K562 (cell line): ENCODE measurements around the gene ANKRD60. TPM values are rescaled to one million over a fixed set of nuclear protein-coding genes. Genes with fewer than 3 reads are reported as not detected.

Experiments used
- BRD9 ChIP-seq: fragments of 450-650 bp; IDR thresholded peaks from 2 replicates; pipeline ENCODE4 v1.6.1; 2018; ENCODE audit warnings: low read depth; ENCODE audit not compliant: partially characterized antibody
- CBFA2T3 ChIP-seq: fragments of 450-650 bp; IDR thresholded peaks from 2 replicates; pipeline ENCODE4 v1.6.1; 2017
- CCAR2 ChIP-seq: fragments of 200-400 bp; formaldehyde crosslinking; IDR thresholded peaks from 2 replicates; pipeline ENCODE4 v1.6.1; 2017; ENCODE audit warnings: mild to moderate bottlenecking, low read depth, low read length
- CXXC5 ChIP-seq: fragments of 250-450 bp; sonication (Bioruptor Pico); IDR thresholded peaks from 2 replicates; pipeline ENCODE4 v1.8.0; 2022; ENCODE audit warnings: inconsistent platforms, mild to moderate bottlenecking, moderate library complexity
- ESRRA ChIP-seq: fragments of 450-650 bp; IDR thresholded peaks from 2 replicates; pipeline ENCODE4 v1.6.1; 2014; ENCODE audit warnings: low read depth, mild to moderate bottlenecking, moderate library complexity, borderline replicate concordance
- FIP1L1 ChIP-seq: fragments of 200-400 bp; formaldehyde crosslinking; IDR thresholded peaks from 2 replicates; pipeline ENCODE4 v1.6.1; 2018; ENCODE audit warnings: mild to moderate bottlenecking, low read depth, low read length; ENCODE audit not compliant: poor library complexity, severe bottlenecking
- KLF13 ChIP-seq: fragments of 450-650 bp; IDR thresholded peaks from 2 replicates; pipeline ENCODE4 v1.6.1; 2016; ENCODE audit warnings: missing genetic modification characterization, low read depth, mild to moderate bottlenecking, missing compliant biosample characterization, moderate library complexity, borderline replicate concordance
- L3MBTL2 ChIP-seq: fragments of 450-650 bp; IDR thresholded peaks from 2 replicates; pipeline ENCODE4 v1.6.1; 2016; ENCODE audit warnings: mild to moderate bottlenecking, moderate library complexity
- MIER1 ChIP-seq: fragments of 450-650 bp; IDR thresholded peaks from 2 replicates; pipeline ENCODE4 v1.6.1; 2016; ENCODE audit warnings: antibody characterized with exemption, mild to moderate bottlenecking, low read depth
- MXI1 ChIP-seq: IDR thresholded peaks from 2 replicates; pipeline ENCODE4 v1.6.1; 2011; ENCODE audit warnings: low read depth, mild to moderate bottlenecking, improper control_type of control experiment, low read length
- NEUROD1 ChIP-seq: fragments of 150-350 bp; IDR thresholded peaks from 2 replicates; pipeline ENCODE4 v1.6.1; 2014; ENCODE audit warnings: borderline replicate concordance, low read length, low read depth; ENCODE audit not compliant: partially characterized antibody
- NONO ChIP-seq, 2 experiments: fragments of 200-400 bp in 1 of 2; fragments of 450-650 bp in 1 of 2; formaldehyde crosslinking in 1 of 2; IDR thresholded peaks; 2 replicates each; pipeline ENCODE4 v1.6.1; 2017; ENCODE audit warnings: low read depth in 2 of 2, mild to moderate bottlenecking in 2 of 2, moderate library complexity in 2 of 2, low read length in 1 of 2
- RBM25 ChIP-seq: fragments of 200-400 bp; formaldehyde crosslinking; IDR thresholded peaks from 2 replicates; pipeline ENCODE4 v1.6.1; 2018; ENCODE audit warnings: low read length, low read depth, moderate library complexity; ENCODE audit not compliant: severe bottlenecking
- SUPT5H ChIP-seq: fragments of 450-650 bp; IDR thresholded peaks from 2 replicates; pipeline ENCODE4 v1.6.1; 2016
- TFAP4 ChIP-seq: sonication (generic); formaldehyde crosslinking; IDR thresholded peaks from 2 replicates; pipeline ENCODE4 v1.8.0; 2022; ENCODE audit warnings: missing genetic modification reagents, mild to moderate bottlenecking, moderate library complexity, borderline replicate concordance
- YBX1 ChIP-seq: fragments of 450-650 bp; IDR thresholded peaks from 2 replicates; pipeline ENCODE4 v1.7.1; 2016; ENCODE audit warnings: mild to moderate bottlenecking
- ZNF584 ChIP-seq: fragments of 200-800 bp; sonication (Bioruptor generic); IDR thresholded peaks from 2 replicates; pipeline ENCODE4 v1.6.1; 2016; ENCODE audit warnings: low read depth, mild to moderate bottlenecking, missing genetic modification characterization, missing compliant biosample characterization
- ZNF644 ChIP-seq: fragments of 200-800 bp; sonication (Bioruptor generic); IDR thresholded peaks from 2 replicates; pipeline ENCODE4 v1.6.1; 2016; ENCODE audit warnings: low read depth, missing genetic modification characterization, missing compliant biosample characterization
- ZZZ3 ChIP-seq: fragments of 450-650 bp; IDR thresholded peaks from 2 replicates; pipeline ENCODE4 v1.6.1; 2016; ENCODE audit warnings: antibody characterized with exemption, mild to moderate bottlenecking, moderate library complexity
- polyA plus RNA-seq, 8 experiments: library from polyadenylated mRNA; depleted of rRNA in 4 of 8; stranded (reverse) in 5 of 8; unstranded in 3 of 8; fragments of >200 nt; fragmentation: Nextera tagmentation in 2 of 8; fragmentation: Illumina TruSeq in 1 of 8; extraction: Ambion mirVana in 2 of 8; extraction: Trizol in 1 of 8; gene quantifications; 2 replicates each; pipeline versions ENCODE4 v1.2.1 to v1.2.3, GENCODE V29; 2011 to 2014; ENCODE audit warnings: inconsistent platforms in 1 of 8, missing spikeins in 1 of 8
- total RNA-seq, 7 experiments: library from RNA; depleted of rRNA in 6 of 7; stranded (reverse); fragments of >200 nt in 6 of 7; fragmentation: Illumina TruSeq in 2 of 7; extraction: Trizol in 2 of 7; gene quantifications; 2 replicates each; pipeline versions ENCODE4 v1.2.1 to v1.2.3, GENCODE V29; 2011 to 2021; ENCODE audit warnings: low replicate concordance in 1 of 7
- TF ChIP-seq, protein P1 (sequence below): fragments of 450-650 bp; formaldehyde crosslinking; IDR thresholded peaks from 2 replicates; pipeline ENCODE4 v1.4.0; 2020; ENCODE audit warnings: mild to moderate bottlenecking, moderate library complexity
- TF ChIP-seq, protein P2 (sequence below): fragments of 250-450 bp; sonication (Bioruptor Pico); IDR thresholded peaks from 2 replicates; pipeline ENCODE4 v1.5.0; 2020; ENCODE audit warnings: mild to moderate bottlenecking, borderline replicate concordance
- TF ChIP-seq, protein P3 (sequence below), 2 experiments: IDR thresholded peaks; 2 replicates each; pipeline ENCODE4 v1.6.1; 2011; ENCODE audit warnings: borderline replicate concordance in 1 of 2, control low read depth in 1 of 2, low read depth in 1 of 2, low read length in 1 of 2, mild to moderate bottlenecking in 1 of 2, mixed read lengths in 1 of 2, moderate library complexity in 1 of 2; ENCODE audit not compliant: insufficient read depth in 1 of 2, insufficient read length in 1 of 2, poor library complexity in 1 of 2, severe bottlenecking in 1 of 2; ENCODE audit errors: extremely low read depth in 1 of 2

Gene ANKRD60
- total and polyA plus RNA-seq, 9 of the 15 experiments (the other 6 are each of a cell fraction or from before 2014, with no cell fraction given) = not detected

- peak; percentile 57 for TF ChIP-seq BRD9
- TF ChIP-seq MXI1 = no peak
- TF ChIP-seq KLF13 (tag) = no peak
- TF ChIP-seq, protein P1, sequence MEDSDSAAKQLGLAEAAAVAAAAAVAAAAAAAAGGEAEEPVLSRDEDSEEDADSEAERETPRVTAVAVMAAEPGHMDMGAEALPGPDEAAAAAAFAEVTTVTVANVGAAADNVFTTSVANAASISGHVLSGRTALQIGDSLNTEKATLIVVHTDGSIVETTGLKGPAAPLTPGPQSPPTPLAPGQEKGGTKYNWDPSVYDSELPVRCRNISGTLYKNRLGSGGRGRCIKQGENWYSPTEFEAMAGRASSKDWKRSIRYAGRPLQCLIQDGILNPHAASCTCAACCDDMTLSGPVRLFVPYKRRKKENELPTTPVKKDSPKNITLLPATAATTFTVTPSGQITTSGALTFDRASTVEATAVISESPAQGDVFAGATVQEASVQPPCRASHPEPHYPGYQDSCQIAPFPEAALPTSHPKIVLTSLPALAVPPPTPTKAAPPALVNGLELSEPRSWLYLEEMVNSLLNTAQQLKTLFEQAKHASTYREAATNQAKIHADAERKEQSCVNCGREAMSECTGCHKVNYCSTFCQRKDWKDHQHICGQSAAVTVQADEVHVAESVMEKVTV (CRISPR knock-in tag) = peak; percentile 93
- no peak for TF ChIP-seq SUPT5H
- TF ChIP-seq NEUROD1 = no peak
- peak; percentile 19 for TF ChIP-seq RBM25
- no peak for TF ChIP-seq ZNF644 (tag)
- TF ChIP-seq, protein P2, sequence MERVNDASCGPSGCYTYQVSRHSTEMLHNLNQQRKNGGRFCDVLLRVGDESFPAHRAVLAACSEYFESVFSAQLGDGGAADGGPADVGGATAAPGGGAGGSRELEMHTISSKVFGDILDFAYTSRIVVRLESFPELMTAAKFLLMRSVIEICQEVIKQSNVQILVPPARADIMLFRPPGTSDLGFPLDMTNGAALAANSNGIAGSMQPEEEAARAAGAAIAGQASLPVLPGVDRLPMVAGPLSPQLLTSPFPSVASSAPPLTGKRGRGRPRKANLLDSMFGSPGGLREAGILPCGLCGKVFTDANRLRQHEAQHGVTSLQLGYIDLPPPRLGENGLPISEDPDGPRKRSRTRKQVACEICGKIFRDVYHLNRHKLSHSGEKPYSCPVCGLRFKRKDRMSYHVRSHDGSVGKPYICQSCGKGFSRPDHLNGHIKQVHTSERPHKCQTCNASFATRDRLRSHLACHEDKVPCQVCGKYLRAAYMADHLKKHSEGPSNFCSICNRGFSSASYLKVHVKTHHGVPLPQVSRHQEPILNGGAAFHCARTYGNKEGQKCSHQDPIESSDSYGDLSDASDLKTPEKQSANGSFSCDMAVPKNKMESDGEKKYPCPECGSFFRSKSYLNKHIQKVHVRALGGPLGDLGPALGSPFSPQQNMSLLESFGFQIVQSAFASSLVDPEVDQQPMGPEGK (CRISPR knock-in tag) = no peak
- TF ChIP-seq, protein P3, sequence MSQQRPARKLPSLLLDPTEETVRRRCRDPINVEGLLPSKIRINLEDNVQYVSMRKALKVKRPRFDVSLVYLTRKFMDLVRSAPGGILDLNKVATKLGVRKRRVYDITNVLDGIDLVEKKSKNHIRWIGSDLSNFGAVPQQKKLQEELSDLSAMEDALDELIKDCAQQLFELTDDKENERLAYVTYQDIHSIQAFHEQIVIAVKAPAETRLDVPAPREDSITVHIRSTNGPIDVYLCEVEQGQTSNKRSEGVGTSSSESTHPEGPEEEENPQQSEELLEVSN (IDR thresholded peaks at IDR 0.05; ENCODE audit: borderline replicate concordance in 1 of 2, extremely low read depth in 1 of 2, insufficient read depth in 1 of 2, insufficient read length in 1 of 2, low read depth in 1 of 2, low read length in 1 of 2, poor library complexity in 1 of 2, severe bottlenecking in 1 of 2) = peak in 1 of 2 experiments; percentile 41
- TF ChIP-seq MIER1 = no peak
- TF ChIP-seq FIP1L1 = peak; percentile 63
- peak; percentile 58; the same call in 1 of the 2 replicates for TF ChIP-seq ESRRA
- TF ChIP-seq CCAR2 = no peak
- peak; percentile 72; the same call in 1 of the 2 replicates for TF ChIP-seq TFAP4 (CRISPR knock-in tag)
- no peak for TF ChIP-seq ZNF584 (CRISPR knock-in tag)
- TF ChIP-seq CXXC5 = peak; percentile 78
- TF ChIP-seq L3MBTL2 = peak; percentile 68
- TF ChIP-seq CBFA2T3 = no peak
- TF ChIP-seq ZZZ3 = peak; percentile 95
- 0 out of 4 replicates have a peak, but pooled peaks of 1 of the 2 experiments have one; percentile 21 for TF ChIP-seq NONO (IDR thresholded peaks at IDR 0.05; ENCODE audit: low read depth in 2 of 2, low read length in 1 of 2)
- TF ChIP-seq YBX1 = no peak
These were observed 18.6 kb downstream of the ANKRD60 start (continued) for GRCh38 chr20:58209652-58210397.
